Psoas muscle (tissue), 8 donors: ENCODE measurements around the gene GALNT14. TPM values are rescaled to one million over a fixed set of nuclear protein-coding genes. Genes with fewer than 3 reads are reported as not detected.

Source experiments
- ATAC-seq, 4 donors: fragments of 200-7000 bp; cut with Tn5 transposase; one replicate each; pipeline ENCODE4 v1.9.1; 2020; ENCODE audit warnings: moderate library complexity in 3 of 4, mild to moderate bottlenecking in 2 of 4
- DNase-seq, 2 donors: peaks; one replicate each; pipeline ENCODE4 v3.0.0-alpha.2; 2020
- H3K27ac ChIP-seq: fragments of 200-600 bp; one replicate; pipeline ENCODE4 v1.8.0; 2022
- H3K27me3 ChIP-seq, 3 donors: fragments of 200-600 bp in 1 of 3; one replicate each; pipeline versions ENCODE4 v1.6.1 to v1.8.0; 2013 to 2022; ENCODE audit warnings: low read length in 2 of 3, mild to moderate bottlenecking in 2 of 3, moderate library complexity in 1 of 3; ENCODE audit not compliant: insufficient read depth in 3 of 3
- H3K36me3 ChIP-seq, 2 donors: fragments of 200-600 bp in 1 of 2; one replicate each; pipeline versions ENCODE4 v1.6.1 to v1.8.0; 2013 to 2022; ENCODE audit warnings: low read depth in 1 of 2, mild to moderate bottlenecking in 1 of 2, moderate library complexity in 1 of 2; ENCODE audit not compliant: insufficient read depth in 1 of 2
- H3K4me1 ChIP-seq: fragments of 200-600 bp; one replicate; pipeline ENCODE4 v1.8.0; 2022
- H3K4me3 ChIP-seq: fragments of 200-600 bp; one replicate; pipeline ENCODE4 v1.8.0; 2022; ENCODE audit warnings: mild to moderate bottlenecking
- H3K9me3 ChIP-seq: fragments of 200-600 bp; one replicate; pipeline ENCODE4 v1.8.0; 2022
- WGBS, 3 donors: extraction: QIAGEN DNeasy Blood & Tissue Kit; methylation state at CpG; one replicate each; pipeline versions ENCODE4 v1.1.6 to v1.1.7; 2013; 5-methylcytosine and 5-hydroxymethylcytosine counted together
- intact Hi-C, 2 donors: fragments of 100-400 bp; cut with DNase I; formaldehyde crosslinking; loops; one replicate each; pipeline versions ENCODE4 v1.11.0 to v1.14.2; 2022
- polyA plus RNA-seq, 3 donors: library from polyadenylated mRNA; stranded (reverse); fragments of 200-250 nt; gene quantifications; one replicate each; pipeline ENCODE4 v1.2.3, GENCODE V29; 2013
- total RNA-seq, 4 donors: library from RNA; stranded (reverse); fragmentation: NEBNext Ultra II Directional in 2 of 4; extraction: Animal tissue kit (Norgen Biotek cat#: 25700) in 2 of 4; gene quantifications; one replicate each; pipeline versions ENCODE4 v1.2.1 to v1.2.4, GENCODE V29; 2021 to 2023
- TF ChIP-seq, protein P1 (sequence below): fragments of 200-600 bp; IDR thresholded peaks from one replicate; pipeline ENCODE4 v1.8.0; 2022; ENCODE audit warnings: antibody characterized with exemption
- donor health status: healthy with polysubstance abuse.
- donor health status: DM: no; HTN: no; CAD: no; lungs with moderate emphysema.
- donor health status: Bipolar disorder and iron deficiency.
- donor health status: healthy.
- donor health status: DM: yes; HTN: yes; CAD: no.
- donor health status: DM: no; HTN: no; CAD: no.
- donor health status: DM: no; HTN: no; CAD: no.
- donor health status: DM: yes; HTN: yes; CAD: no.

GALNT14 gene
- total and polyA plus RNA-seq, 7 donors = 0.13 to 0.54 (median 0.24) TPM; not detected in 1

DNA sequence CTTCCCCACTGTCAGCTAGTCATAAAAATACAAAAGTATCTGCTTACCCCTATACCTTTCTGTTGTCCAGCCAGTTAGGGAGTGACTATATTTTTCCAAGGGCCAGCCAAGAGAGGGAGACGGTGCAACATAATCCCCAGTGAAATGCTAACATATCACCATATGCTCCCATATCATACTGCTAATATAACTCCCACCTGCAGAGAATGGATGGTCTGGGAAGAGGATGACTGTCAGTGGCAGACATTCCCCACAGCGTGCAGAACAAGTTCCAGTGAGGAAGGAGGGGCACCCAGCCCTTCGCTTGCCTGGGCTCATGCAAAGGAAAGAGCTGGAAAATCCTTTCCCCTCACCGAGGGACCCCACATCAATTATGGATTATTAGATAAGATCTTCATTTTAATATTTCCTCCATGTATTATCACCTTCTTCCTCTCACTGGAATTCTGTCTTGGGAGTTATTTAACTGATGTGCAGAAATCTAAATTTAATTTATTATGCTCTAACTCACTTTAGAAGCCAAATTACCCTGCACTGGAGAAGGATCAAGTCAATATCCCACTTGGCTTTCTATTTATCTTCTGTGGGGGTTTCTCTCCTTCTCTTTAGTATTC lies 135.6 kb downstream of the GALNT14 start:
- intact Hi-C loops = no loop called here
- H3K36me3 ChIP-seq = no peaks in the 10 kb centered on the region

DNA sequence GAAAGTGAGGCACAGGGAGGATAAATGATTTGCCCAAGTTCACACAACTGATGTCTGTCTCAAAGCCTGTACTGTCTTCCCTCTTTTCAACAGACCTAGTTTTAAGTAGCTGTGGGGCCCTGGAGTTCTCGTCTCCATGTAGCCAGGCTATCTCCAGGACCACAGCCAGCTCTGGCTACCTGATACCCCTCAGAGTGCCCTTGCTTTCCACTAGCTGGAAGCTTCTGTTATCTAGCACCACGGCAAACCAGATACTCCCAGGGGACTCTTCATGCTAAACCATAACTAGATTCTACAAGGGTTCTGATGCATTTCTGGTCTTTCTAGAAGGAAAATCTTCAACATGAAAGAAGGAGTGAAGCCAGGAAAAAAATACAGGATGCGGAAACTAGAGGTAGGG lies 137.3 kb downstream of the GALNT14 start:
- no peaks in the 10 kb centered on the region for H3K9me3 ChIP-seq

More for the DNA sequence above, 135.6 kb downstream of the GALNT14 start:
- no peaks in the 10 kb centered on the region for H3K27me3 ChIP-seq
- 58 to 69% (median 61%) methylated on average over 4 of the region's 4 CpGs for WGBS, 3 donors
- no peak for ATAC-seq
- H3K4me3 ChIP-seq = no peak overlapping the region
- H3K27ac ChIP-seq = no peak overlapping the region
- H3K4me1 ChIP-seq = no peaks in the 10 kb centered on the region
- no peaks in the 10 kb centered on the region for H3K9me3 ChIP-seq
- no peak for DNase-seq
- TF ChIP-seq, protein P1, sequence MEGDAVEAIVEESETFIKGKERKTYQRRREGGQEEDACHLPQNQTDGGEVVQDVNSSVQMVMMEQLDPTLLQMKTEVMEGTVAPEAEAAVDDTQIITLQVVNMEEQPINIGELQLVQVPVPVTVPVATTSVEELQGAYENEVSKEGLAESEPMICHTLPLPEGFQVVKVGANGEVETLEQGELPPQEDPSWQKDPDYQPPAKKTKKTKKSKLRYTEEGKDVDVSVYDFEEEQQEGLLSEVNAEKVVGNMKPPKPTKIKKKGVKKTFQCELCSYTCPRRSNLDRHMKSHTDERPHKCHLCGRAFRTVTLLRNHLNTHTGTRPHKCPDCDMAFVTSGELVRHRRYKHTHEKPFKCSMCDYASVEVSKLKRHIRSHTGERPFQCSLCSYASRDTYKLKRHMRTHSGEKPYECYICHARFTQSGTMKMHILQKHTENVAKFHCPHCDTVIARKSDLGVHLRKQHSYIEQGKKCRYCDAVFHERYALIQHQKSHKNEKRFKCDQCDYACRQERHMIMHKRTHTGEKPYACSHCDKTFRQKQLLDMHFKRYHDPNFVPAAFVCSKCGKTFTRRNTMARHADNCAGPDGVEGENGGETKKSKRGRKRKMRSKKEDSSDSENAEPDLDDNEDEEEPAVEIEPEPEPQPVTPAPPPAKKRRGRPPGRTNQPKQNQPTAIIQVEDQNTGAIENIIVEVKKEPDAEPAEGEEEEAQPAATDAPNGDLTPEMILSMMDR = no peak

GRCh38 chr2:30998672-30999071 lies 139.6 kb downstream of the GALNT14 start:
- intact Hi-C loops = no loop called here
- DNase-seq = no peak
- Histone ChIP-seq H3K27ac (no peak overlapping the region), H3K9me3 (no peaks in the 10 kb centered on the region), H3K27me3 (no peaks in the 10 kb centered on the region), H3K36me3 (no peaks in the 10 kb centered on the region), H3K4me1 (no peaks in the 10 kb centered on the region), H3K4me3 (no peak overlapping the region)
- TF ChIP-seq, protein P1 = no peak
- no peak for ATAC-seq
- 82 to 85% (median 82%) methylated on average over 3 of the region's 3 CpGs for WGBS, 3 donors

More for the DNA sequence above, 137.3 kb downstream of the GALNT14 start:
- WGBS, 3 donors = 40 to 52% (median 45%) methylated on average over 3 of the region's 3 CpGs
- H3K27ac ChIP-seq = no peak overlapping the region
- TF ChIP-seq, protein P1 = no peak
- H3K4me1 ChIP-seq = no peaks in the 10 kb centered on the region
- peak in 3 of 4 donors; percentile 42 to 62 (median 50) for ATAC-seq
- no peak for DNase-seq
- intact Hi-C loops = no loop called here
- H3K27me3 ChIP-seq = no peaks in the 10 kb centered on the region
- H3K4me3 ChIP-seq = no peak overlapping the region
- no peaks in the 10 kb centered on the region for H3K36me3 ChIP-seq

GRCh38 chr2:30997979-30998378 lies 140.3 kb downstream of the GALNT14 start:
- Histone ChIP-seq H3K9me3 (no peaks in the 10 kb centered on the region), H3K4me1 (no peaks in the 10 kb centered on the region), H3K27me3 (no peaks in the 10 kb centered on the region), H3K4me3 (no peak overlapping the region), H3K27ac (no peak overlapping the region), H3K36me3 (no peaks in the 10 kb centered on the region)
- 60 to 70% (median 61%) methylated on average over 5 of the region's 5 CpGs for WGBS, 3 donors
- intact Hi-C loops = no loop called here
- no peak for ATAC-seq
- DNase-seq = no peak
- TF ChIP-seq, protein P1 = no peak
